GM12864 (cell line): ENCODE data around the gene ADAM15.

Experiments
- DNase-seq: peaks from one replicate; pipeline ENCODE4 v3.0.0-alpha.2; 2011; ENCODE audit warnings: low read depth
- H3K4me3 ChIP-seq: 2 replicates; pipeline ENCODE4 v1.5.1; 2011; ENCODE audit warnings: mild to moderate bottlenecking, low read depth, low read length, control low read depth
- TF ChIP-seq, protein P1 (sequence below): IDR thresholded peaks from 2 replicates; pipeline ENCODE4 v1.5.1; 2011; ENCODE audit warnings: low read depth, mild to moderate bottlenecking, moderate library complexity, low read length, control low read depth, inconsistent platforms; ENCODE audit errors: missing control alignments

The ADAM15 gene

DNA sequence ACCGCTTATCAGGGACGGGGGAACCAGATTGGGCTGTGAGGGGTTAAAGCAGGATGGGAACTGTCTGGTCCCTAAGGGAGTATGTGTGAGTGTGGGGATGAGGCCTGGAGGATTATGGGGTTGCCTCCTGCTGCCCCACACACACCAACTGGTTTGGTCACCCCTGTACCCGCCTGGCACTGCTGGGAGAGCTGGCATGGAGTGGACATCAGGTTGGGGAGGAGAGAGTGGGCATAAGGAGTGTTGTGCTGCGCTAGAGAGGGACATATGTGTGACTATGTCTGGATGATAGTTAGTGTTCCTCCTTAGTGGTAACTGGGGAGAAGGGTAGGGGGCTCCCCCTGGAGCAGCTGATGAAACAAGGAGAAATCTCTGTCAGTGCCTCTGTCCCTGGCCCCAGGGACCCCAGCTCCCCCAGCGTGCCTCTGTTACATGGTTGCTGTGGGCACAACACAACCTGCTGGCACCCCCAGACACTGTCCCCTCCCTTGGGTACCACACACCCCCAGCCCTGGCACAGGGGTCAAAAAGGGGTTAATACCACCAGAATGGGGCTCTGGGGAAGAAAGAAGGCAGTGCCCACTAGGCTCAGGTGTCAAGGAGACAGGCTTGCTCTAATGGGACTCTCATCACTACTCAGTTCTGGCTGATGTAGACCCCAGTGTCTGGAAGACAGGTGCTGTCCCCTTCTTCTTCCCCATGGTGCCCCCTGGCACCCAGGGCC is 46.6 kb upstream of the ADAM15 start:
- H3K4me3 ChIP-seq = peak overlapping the region; percentile 91
- DNase-seq = no peak
- TF ChIP-seq, protein P1, sequence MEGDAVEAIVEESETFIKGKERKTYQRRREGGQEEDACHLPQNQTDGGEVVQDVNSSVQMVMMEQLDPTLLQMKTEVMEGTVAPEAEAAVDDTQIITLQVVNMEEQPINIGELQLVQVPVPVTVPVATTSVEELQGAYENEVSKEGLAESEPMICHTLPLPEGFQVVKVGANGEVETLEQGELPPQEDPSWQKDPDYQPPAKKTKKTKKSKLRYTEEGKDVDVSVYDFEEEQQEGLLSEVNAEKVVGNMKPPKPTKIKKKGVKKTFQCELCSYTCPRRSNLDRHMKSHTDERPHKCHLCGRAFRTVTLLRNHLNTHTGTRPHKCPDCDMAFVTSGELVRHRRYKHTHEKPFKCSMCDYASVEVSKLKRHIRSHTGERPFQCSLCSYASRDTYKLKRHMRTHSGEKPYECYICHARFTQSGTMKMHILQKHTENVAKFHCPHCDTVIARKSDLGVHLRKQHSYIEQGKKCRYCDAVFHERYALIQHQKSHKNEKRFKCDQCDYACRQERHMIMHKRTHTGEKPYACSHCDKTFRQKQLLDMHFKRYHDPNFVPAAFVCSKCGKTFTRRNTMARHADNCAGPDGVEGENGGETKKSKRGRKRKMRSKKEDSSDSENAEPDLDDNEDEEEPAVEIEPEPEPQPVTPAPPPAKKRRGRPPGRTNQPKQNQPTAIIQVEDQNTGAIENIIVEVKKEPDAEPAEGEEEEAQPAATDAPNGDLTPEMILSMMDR = no peak

GRCh38 chr1:155005076-155006011 is 45.8 kb upstream of the ADAM15 start:
- H3K4me3 ChIP-seq = peak overlapping the region; percentile 91; the same call in 1 of the 2 replicates
- TF ChIP-seq, protein P1 = no peak
- no peak for DNase-seq

- no peak for DNase-seq
- H3K4me3 ChIP-seq = no peak overlapping the region
- TF ChIP-seq, protein P1 = no peak
These were observed 44.5 kb upstream of the ADAM15 start for GRCh38 chr1:155006601-155007101.

- no peak for DNase-seq
- H3K4me3 ChIP-seq = no peak overlapping the region
- TF ChIP-seq, protein P1 = no peak
These were observed 43.8 kb upstream of the ADAM15 start for GRCh38 chr1:155007251-155007828.

GRCh38 chr1:155008015-155008941 is 42.8 kb upstream of the ADAM15 start:
- no peak overlapping the region for H3K4me3 ChIP-seq
- TF ChIP-seq, protein P1 = no peak
- DNase-seq = no peak

- TF ChIP-seq, protein P1 = no peak
- H3K4me3 ChIP-seq = no peak overlapping the region
- no peak for DNase-seq
These were observed 41.9 kb upstream of the ADAM15 start for GRCh38 chr1:155009221-155009711.
